KOPT-K1 (cell line): Measurements from ENCODE around the gene UBE2I.

Source experiments
- H3K27ac ChIP-seq: fragments of 200-600 bp; sonication (generic); 2 replicates; pipeline ENCODE4 v1.5.1; 2016; ENCODE audit warnings: antibody characterized with exemption, mild to moderate bottlenecking, low read depth, low read length; ENCODE audit not compliant: poor library complexity, severe bottlenecking
- H3K36me3 ChIP-seq: fragments of 200-600 bp; sonication (generic); 2 replicates; pipeline ENCODE4 v1.5.1; 2017; ENCODE audit warnings: antibody characterized with exemption, mild to moderate bottlenecking, low read length, moderate library complexity; ENCODE audit not compliant: insufficient read depth
- H3K9me3 ChIP-seq: fragments of 200-600 bp; sonication (generic); 2 replicates; pipeline ENCODE4 v1.5.1; 2017; ENCODE audit warnings: antibody characterized with exemption, low read length, mild to moderate bottlenecking; ENCODE audit not compliant: insufficient read depth, poor library complexity, severe bottlenecking

UBE2I gene

DNA sequence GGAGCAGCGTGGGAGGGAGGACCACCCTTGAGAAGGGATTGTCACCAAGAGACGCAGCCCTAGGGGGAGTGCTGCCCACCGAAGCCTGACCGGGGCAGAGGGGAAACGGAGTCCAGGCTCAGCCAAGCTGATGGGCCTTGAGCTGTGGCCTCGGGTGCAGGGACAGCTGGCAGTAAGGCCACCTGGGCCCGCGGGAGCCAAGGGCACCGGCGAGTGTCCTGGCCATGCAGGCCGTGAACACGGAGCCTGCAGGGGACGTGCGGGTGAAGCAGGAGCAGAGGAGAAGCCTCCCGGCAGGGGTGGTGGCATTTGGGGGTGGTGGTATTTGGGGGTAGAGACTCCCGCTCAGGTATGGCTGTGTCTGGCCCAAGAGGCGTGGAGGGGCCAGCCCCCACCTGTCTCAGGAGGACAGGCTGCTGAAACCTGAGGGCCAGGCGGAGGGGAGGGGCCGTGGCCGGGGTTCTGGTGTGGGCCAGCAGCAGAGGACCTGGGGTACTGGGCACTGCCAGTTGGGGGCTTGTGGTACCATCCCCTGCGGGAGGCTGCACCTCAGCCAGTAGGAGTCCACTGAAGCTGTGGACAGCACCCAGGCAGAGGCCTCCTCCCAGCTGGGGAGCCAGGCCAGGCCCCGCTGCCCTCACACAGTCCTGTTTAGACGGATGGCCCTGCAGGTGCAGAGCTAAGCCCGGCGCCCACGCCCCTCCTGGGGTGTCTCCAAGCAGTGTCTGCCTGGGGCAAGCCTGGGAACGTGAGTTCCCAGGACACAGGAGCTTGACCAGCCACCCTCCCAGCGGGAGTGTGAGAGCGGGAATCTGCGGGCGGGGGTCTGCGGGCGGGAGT, 46.8 kb downstream of the UBE2I start:
- no peak overlapping the region for H3K27ac ChIP-seq
- peaks cover 20% of the 10 kb centered on the region; the same call in 1 of the 2 replicates for H3K36me3 ChIP-seq
- no peaks in the 10 kb centered on the region for H3K9me3 ChIP-seq

DNA sequence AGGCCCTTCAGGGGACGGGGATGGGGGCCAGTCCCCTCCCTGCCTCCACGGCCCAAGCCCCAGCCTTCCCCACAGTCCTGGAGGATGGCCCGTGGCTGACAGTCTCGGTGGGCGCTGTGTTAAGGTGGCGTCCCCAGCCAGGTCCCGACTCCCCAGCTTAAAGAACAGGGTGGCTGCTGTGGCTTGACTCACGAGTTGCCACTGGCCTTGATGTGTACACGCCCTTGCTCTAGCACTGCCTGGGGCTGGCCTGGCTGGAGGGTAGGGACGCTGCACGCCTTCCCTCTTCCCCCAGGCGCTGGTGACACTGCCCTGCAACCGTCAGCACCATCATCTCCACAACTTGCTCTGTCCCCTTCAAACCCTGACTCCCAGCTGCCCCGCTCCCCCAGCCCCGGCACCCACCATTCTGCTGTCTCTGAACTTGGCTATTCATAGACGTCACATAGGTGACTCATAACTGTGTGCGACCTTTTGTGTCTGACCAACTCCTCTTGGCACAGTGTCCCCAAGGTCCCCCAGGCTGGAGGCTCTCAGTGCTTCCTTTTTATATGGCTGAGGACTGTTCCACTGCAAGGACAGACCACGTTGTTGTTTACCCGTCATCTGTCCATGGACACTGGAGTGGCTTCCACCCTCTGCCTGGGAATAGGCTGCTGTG, 48.6 kb downstream of the UBE2I start:
- Histone ChIP-seq H3K36me3 (peaks cover 37% of the 10 kb centered on the region), H3K27ac (no peak overlapping the region), H3K9me3 (no peaks in the 10 kb centered on the region)

GRCh38 chr16:1361685-1362360, 52.4 kb downstream of the UBE2I start:
- H3K27ac ChIP-seq = no peak overlapping the region
- peaks cover 73% of the 10 kb centered on the region for H3K36me3 ChIP-seq
- H3K9me3 ChIP-seq = no peaks in the 10 kb centered on the region

- Histone ChIP-seq H3K27ac (no peak overlapping the region), H3K36me3 (peaks cover 77% of the 10 kb centered on the region), H3K9me3 (no peaks in the 10 kb centered on the region)
These were observed 53.4 kb downstream of the UBE2I start for GRCh38 chr16:1362807-1363206.

DNA sequence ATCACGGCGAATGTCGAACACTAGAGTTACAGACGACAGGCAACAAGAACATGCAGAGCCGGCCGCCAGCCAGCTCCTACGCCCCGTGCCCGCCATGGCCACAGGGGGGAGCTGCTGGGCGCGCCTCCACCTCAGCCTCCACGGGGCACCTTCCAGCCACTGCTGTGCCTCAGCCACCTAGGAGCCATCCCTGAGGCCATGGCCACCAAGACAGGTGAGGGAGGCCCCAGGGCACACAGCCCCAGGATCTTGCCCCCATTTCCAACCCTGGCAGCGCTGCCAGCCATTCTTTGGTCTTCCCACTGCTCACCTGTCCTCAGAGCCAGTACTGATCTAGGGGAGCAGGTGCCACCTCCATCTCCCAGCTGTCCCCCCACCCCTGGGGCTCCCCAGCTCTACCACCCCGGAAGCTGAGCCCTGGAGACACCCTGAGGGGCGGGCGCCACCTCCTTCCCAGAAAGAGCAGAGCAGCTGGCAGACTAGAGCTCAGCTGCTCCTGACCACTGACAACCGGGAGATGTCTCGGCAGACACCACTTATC, 54.1 kb downstream of the UBE2I start:
- H3K27ac ChIP-seq = no peak overlapping the region
- H3K36me3 ChIP-seq = peaks cover 78% of the 10 kb centered on the region
- no peaks in the 10 kb centered on the region for H3K9me3 ChIP-seq

DNA sequence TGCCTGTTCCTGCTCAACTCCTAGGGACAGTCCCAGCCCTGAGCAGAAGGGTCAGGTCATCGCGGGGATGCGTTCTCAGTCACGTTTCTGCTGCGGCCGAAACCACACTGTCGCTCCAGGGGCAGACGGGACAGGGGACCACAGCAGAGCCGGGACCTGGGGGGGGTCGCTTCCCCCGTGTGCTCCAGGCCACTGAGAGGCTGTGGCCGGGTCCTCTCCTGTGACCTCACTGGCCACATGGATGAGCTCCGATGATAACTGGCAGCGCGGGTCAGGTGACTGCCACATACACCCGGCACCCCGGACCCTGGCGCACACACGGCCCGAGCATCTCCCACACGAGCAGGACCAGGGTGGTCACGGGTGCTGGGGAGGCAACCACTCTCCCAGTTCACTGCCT, 55.1 kb downstream of the UBE2I start:
- Histone ChIP-seq H3K36me3 (peaks cover 74% of the 10 kb centered on the region), H3K9me3 (no peaks in the 10 kb centered on the region), H3K27ac (no peak overlapping the region)

DNA sequence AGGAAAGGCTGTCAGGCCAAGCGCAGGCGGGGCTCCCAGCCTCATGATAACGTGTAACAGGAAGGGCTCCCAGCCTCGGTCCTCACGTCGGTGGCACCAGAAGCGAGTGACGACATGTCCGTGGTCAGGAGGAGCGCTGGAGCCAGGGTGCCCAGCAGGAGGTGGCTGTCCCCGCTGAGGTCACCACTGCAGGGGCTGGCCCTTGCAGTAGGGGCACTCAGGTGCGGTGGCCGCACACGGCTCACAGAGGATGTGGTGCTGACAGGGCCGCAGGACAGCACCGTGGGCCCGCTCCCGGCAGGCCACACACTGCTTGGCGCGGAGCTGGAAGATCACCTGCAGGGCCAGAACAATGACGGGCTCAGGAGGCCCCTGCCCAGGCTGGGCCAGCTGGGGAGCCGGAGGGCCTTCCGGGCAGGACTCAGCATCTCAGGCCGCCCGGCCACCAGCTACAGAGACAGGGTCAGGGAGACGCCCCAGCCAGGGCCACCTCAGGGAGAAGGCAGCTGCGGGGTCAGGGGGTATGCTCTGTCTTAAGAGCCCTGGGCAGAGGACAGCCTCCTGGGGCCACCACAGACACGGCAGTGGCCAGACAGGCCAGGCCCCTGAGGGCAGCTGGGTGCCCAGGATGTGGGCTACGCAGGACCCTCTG, 56.8 kb downstream of the UBE2I start:
- Histone ChIP-seq H3K36me3 (peaks cover 71% of the 10 kb centered on the region), H3K9me3 (no peaks in the 10 kb centered on the region), H3K27ac (no peak overlapping the region)

DNA sequence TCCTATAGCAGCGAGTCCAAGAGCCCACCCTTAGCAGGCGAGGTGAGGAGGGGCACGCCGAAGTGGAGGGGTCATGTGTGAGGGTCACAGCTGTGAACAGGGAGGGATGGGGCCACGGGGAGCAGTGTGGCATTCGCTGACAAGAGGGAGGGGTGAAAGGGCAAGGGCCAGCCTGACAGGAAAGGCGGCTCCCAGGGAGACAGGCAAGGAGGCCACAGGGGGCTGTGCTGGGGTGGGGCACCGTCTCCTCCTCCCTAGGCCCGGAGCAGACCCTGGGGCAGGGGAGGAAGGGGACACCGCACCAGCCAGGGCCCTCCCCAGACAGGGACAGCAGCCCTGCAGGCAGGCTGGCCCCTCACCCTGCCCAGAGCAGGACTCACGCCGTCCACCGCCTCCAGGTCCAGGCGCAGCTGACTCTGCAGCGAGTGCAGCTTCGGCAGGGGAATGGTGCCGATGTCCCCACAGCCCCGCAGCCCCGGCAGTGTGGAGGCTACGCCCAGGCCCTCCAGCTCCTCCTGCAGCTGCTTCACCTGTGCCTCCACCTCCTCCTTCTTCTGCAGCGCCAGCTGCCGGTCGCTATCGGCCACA, 57.4 kb downstream of the UBE2I start:
- peaks cover 67% of the 10 kb centered on the region for H3K36me3 ChIP-seq
- no peak overlapping the region for H3K27ac ChIP-seq
- H3K9me3 ChIP-seq = no peaks in the 10 kb centered on the region

- H3K36me3 ChIP-seq = peaks cover 58% of the 10 kb centered on the region
- no peaks in the 10 kb centered on the region for H3K9me3 ChIP-seq
- H3K27ac ChIP-seq = no peak overlapping the region
These were observed 58.2 kb downstream of the UBE2I start for GRCh38 chr16:1367486-1368174.

GRCh38 chr16:1371054-1371978, 61.9 kb downstream of the UBE2I start:
- Histone ChIP-seq H3K9me3 (no peaks in the 10 kb centered on the region), H3K36me3 (peaks cover 22% of the 10 kb centered on the region; the same call in 1 of the 2 replicates)

DNA sequence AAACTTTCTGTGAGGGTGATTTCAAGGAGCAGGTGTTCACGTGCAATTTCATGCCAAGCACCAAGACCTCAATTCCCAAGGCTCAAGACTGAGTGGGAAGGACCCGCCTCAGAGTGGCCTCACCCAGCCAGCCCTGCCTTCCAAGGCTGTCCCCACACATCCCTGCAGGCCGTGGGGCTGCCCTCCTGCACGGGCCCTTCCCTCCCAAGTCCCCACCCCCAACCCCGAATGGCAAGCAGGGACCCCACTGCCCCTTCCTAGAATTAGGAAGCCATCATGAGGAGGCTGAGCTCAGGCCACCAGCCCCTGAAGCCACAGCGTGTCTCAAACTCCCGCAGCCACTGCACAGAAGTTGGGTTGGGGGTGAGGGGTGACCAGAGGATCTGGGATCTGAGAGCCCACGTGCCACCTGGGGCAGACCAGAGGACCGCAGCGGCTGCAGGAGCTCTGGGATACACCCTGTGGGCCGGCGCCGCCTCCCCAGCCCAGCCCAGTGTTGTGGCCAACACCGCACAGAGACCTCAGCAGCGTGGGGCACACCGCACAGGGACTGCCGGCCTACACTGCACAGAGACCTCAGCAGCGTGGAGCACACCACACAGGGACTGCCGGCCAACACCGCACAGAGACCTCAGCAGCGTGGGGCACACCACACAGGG, 63.0 kb downstream of the UBE2I start:
- Histone ChIP-seq H3K36me3 (peaks cover 15% of the 10 kb centered on the region; the same call in 1 of the 2 replicates), H3K9me3 (no peaks in the 10 kb centered on the region), H3K27ac (no peak overlapping the region)

More at GRCh38 chr16:1371054-1371978, 61.9 kb downstream of the UBE2I start:
- H3K27ac ChIP-seq = no peak overlapping the region

- peaks cover 8% of the 10 kb centered on the region; the same call in 1 of the 2 replicates for H3K36me3 ChIP-seq
- H3K27ac ChIP-seq = no peak overlapping the region
- H3K9me3 ChIP-seq = no peaks in the 10 kb centered on the region
These were observed 65.2 kb downstream of the UBE2I start for GRCh38 chr16:1374418-1375297.
